Bronchial epithelial cell (primary cell): Measurements from ENCODE around the gene YEATS2. TPM values are rescaled to one million over a fixed set of nuclear protein-coding genes. Genes with fewer than 3 reads are reported as not detected.
"Not testable (repeated sequence)": the region's sequence is repeated elsewhere in the genome, so short reads cannot be mapped to it uniquely, and the experiment has no call there.

Experiments
- DNase-seq: peaks from one replicate; pipeline ENCODE4 v3.0.0-alpha.2; 2010; ENCODE audit warnings: low read depth
- FAIRE-seq: peaks from 2 replicates; lab custom pipeline; 2011; peaks lifted over from hg19 to GRCh38; lab: Jason Lieb, UNC
- H3K27me3 ChIP-seq: 2 replicates; pipeline ENCODE4 v1.5.1; 2011; ENCODE audit warnings: low read length; ENCODE audit not compliant: control insufficient read depth, insufficient read depth
- H3K36me3 ChIP-seq: 2 replicates; pipeline ENCODE4 v1.5.1; 2011; ENCODE audit warnings: low read length; ENCODE audit not compliant: control insufficient read depth, insufficient read depth
- H3K4me3 ChIP-seq: 2 replicates; pipeline ENCODE4 v1.5.1; 2011; ENCODE audit warnings: mild to moderate bottlenecking, low read depth, low read length, control low read depth
- CTCF ChIP-seq: IDR thresholded peaks from 2 replicates; pipeline ENCODE4 v1.5.1; 2011; ENCODE audit warnings: mild to moderate bottlenecking, moderate library complexity, low read length, control low read depth, inconsistent platforms; ENCODE audit not compliant: insufficient read depth, severe bottlenecking
- total RNA-seq: library from RNA; depleted of rRNA; stranded (reverse); fragments of >200 nt; gene quantifications from 2 replicates; pipeline ENCODE4 v1.2.1, GENCODE V29; 2014

YEATS2 gene
- total RNA-seq, 1 donor from 2014 or later, result 18.2 TPM

- Histone ChIP-seq H3K36me3 (no peaks in the 10 kb centered on the region), H3K4me3 (no peak overlapping the region), H3K27me3 (no peaks in the 10 kb centered on the region)
- DNase-seq, result peak; percentile 52
- TF ChIP-seq CTCF, result no peak
- no peak for FAIRE-seq
These were observed 32.6 kb upstream of the YEATS2 start for GRCh38 chr3:183664913-183665381.

GRCh38 chr3:183680061-183680460 lies 17.5 kb upstream of the YEATS2 start:
- no peak for DNase-seq
- no peak for TF ChIP-seq CTCF
- H3K4me3 ChIP-seq, result no peak overlapping the region
- H3K27me3 ChIP-seq, result no peaks in the 10 kb centered on the region
- H3K36me3 ChIP-seq, result no peaks in the 10 kb centered on the region
- no peak for FAIRE-seq

GRCh38 chr3:183687705-183688104 lies 9.9 kb upstream of the YEATS2 start:
- DNase-seq, result no peak
- H3K36me3 ChIP-seq, result no peaks in the 10 kb centered on the region
- no peak for TF ChIP-seq CTCF
- no peak overlapping the region for H3K4me3 ChIP-seq
- FAIRE-seq, result no peak
- no peaks in the 10 kb centered on the region for H3K27me3 ChIP-seq

GRCh38 chr3:183688874-183689273 lies 8.7 kb upstream of the YEATS2 start:
- Histone ChIP-seq H3K4me3 (no peak overlapping the region), H3K36me3 (no peaks in the 10 kb centered on the region), H3K27me3 (no peaks in the 10 kb centered on the region)
- TF ChIP-seq CTCF, result no peak
- DNase-seq (peak; percentile 67), FAIRE-seq (no peak)

- FAIRE-seq, H3K36me3 ChIP-seq, H3K27me3 ChIP-seq, H3K4me3 ChIP-seq, DNase-seq: not testable (repeated sequence)
These were observed 8.0 kb upstream of the YEATS2 start for GRCh38 chr3:183689621-183690020.

GRCh38 chr3:183690402-183690995 lies 7.1 kb upstream of the YEATS2 start:
- H3K4me3 ChIP-seq, result no peak overlapping the region
- no peaks in the 10 kb centered on the region for H3K36me3 ChIP-seq
- FAIRE-seq (no peak), DNase-seq (no peak)
- no peaks in the 10 kb centered on the region for H3K27me3 ChIP-seq
- TF ChIP-seq CTCF, result no peak
